OCI-LY3 (cell line): Measurements from ENCODE around the gene ERC1.

ENCODE experiments used
- CTCF ChIP-seq: fragments of 200-600, 300-600 bp; sonication (generic); IDR thresholded peaks from 2 replicates; pipeline ENCODE4 v1.5.1; 2014; ENCODE audit warnings: antibody characterized with exemption, low read length, low read depth
- EZH2phosphoT487 ChIP-seq: fragments of 200-600 bp; shearing (Covaris generic); IDR thresholded peaks from 2 replicates; pipeline ENCODE4 v1.6.1; 2018; ENCODE audit warnings: antibody characterized with exemption, mixed run types, low read depth

GRCh38 chr12:1297639-1298175 lies 306.7 kb downstream of the ERC1 start:
- TF ChIP-seq CTCF: no peak
- no peak for TF ChIP-seq EZH2phosphoT487
